HepG2 (cell line): ENCODE measurements around the gene NOL4L. TPM values are rescaled to one million over a fixed set of nuclear protein-coding genes. Genes with fewer than 3 reads are reported as not detected.
A peak's percentile ranks its signal among the peaks of the same experiment; 100 is the strongest.

Experiments used
- CEBPG ChIP-seq: IDR thresholded peaks from 2 replicates; pipeline ENCODE4 v1.6.1; 2016
- EP300 ChIP-seq, 3 experiments: sonication (generic) in 1 of 3; formaldehyde crosslinking in 1 of 3; IDR thresholded peaks; 2 replicates each; pipeline versions ENCODE4 v1.5.1 to v1.6.1; 2011 to 2020; ENCODE audit warnings: low read depth in 2 of 3, low read length in 2 of 3, borderline replicate concordance in 1 of 3, improper control_type of control experiment in 1 of 3, mild to moderate bottlenecking in 1 of 3, missing genetic modification reagents in 1 of 3, moderate library complexity in 1 of 3
- HNRNPH1 ChIP-seq: fragments of 200-400 bp; formaldehyde crosslinking; optimal IDR thresholded peaks from 2 replicates; pipeline ENCODE3; 2017; ENCODE audit warnings: mild to moderate bottlenecking, low read depth, low read length
- KAT2B ChIP-seq: fragments of 150-350 bp; IDR thresholded peaks from 2 replicates; pipeline ENCODE4 v1.6.1; 2014; ENCODE audit warnings: low read depth, low read length, borderline replicate concordance
- KAT8 ChIP-seq: IDR thresholded peaks from 2 replicates; pipeline ENCODE4 v1.6.1; 2016; ENCODE audit warnings: missing genetic modification reagents, missing compliant biosample characterization
- MIXL1 ChIP-seq: IDR thresholded peaks from 2 replicates; pipeline ENCODE4 v1.6.1; 2016
- POLR2A ChIP-seq, 2 experiments: IDR thresholded peaks; 2 replicates each; pipeline ENCODE4 v1.6.1; 2011; ENCODE audit warnings: low read depth in 2 of 2, low read length in 2 of 2, mild to moderate bottlenecking in 1 of 2, moderate library complexity in 1 of 2; ENCODE audit not compliant: insufficient read depth in 1 of 2
- RARA ChIP-seq: IDR thresholded peaks from 2 replicates; pipeline ENCODE4 v1.6.1; 2016; ENCODE audit warnings: missing genetic modification reagents, missing compliant biosample characterization
- SKI ChIP-seq: fragments of 450-650 bp; IDR thresholded peaks from one replicate; pipeline ENCODE4 v1.6.1; 2018; ENCODE audit warnings: mild to moderate bottlenecking; ENCODE audit not compliant: partially characterized antibody
- TEAD2 ChIP-seq: sonication (generic); formaldehyde crosslinking; IDR thresholded peaks from 2 replicates; pipeline ENCODE4 v1.9.0; 2021; ENCODE audit warnings: missing genetic modification reagents
- ZC3H13 ChIP-seq: sonication (generic); formaldehyde crosslinking; IDR thresholded peaks from 2 replicates; pipeline ENCODE4 v1.8.1; 2023; ENCODE audit warnings: mild to moderate bottlenecking, missing genetic modification reagents, moderate library complexity
- ZNF274 ChIP-seq: sonication (generic); formaldehyde crosslinking; IDR thresholded peaks from 2 replicates; pipeline ENCODE4 v1.5.1; 2020; ENCODE audit warnings: mild to moderate bottlenecking, missing genetic modification reagents
- ZNF460 ChIP-seq: sonication (generic); formaldehyde crosslinking; IDR thresholded peaks from 2 replicates; pipeline ENCODE4 v1.5.1; 2020; ENCODE audit warnings: missing genetic modification reagents, mild to moderate bottlenecking, borderline replicate concordance
- ZNF652 ChIP-seq: IDR thresholded peaks from 2 replicates; pipeline ENCODE4 v1.6.1; 2016; ENCODE audit warnings: low read depth, borderline replicate concordance
- ZSCAN30 ChIP-seq: sonication (generic); formaldehyde crosslinking; IDR thresholded peaks from 2 replicates; pipeline ENCODE4 v1.5.0; 2020; ENCODE audit warnings: mild to moderate bottlenecking, missing genetic modification reagents
- ZZZ3 ChIP-seq: sonication (generic); formaldehyde crosslinking; IDR thresholded peaks from 2 replicates; pipeline ENCODE4 v1.4.0; 2020; ENCODE audit warnings: missing genetic modification reagents, mild to moderate bottlenecking, borderline replicate concordance
- polyA plus RNA-seq, 8 experiments: library from polyadenylated mRNA; depleted of rRNA in 3 of 8; stranded (reverse) in 7 of 8; unstranded in 1 of 8; fragments of >200 nt; fragmentation: Illumina TruSeq in 4 of 8; extraction: Trizol in 4 of 8; gene quantifications; 2 replicates each; pipeline versions ENCODE4 v1.2.1 to v1.2.3, GENCODE V29; 2011 to 2016; ENCODE audit warnings: low read depth in 4 of 8, missing spikeins in 1 of 8, mixed read lengths in 1 of 8; ENCODE audit not compliant: insufficient read depth in 1 of 8
- total RNA-seq, 5 experiments: library from RNA; depleted of rRNA; stranded (reverse); fragments of >200 nt; fragmentation: Illumina TruSeq; extraction: Trizol; gene quantifications; 2 replicates each; pipeline ENCODE4 v1.2.3, GENCODE V29; 2016; ENCODE audit warnings: low read depth in 1 of 5
- TF ChIP-seq, protein P1 (sequence below): sonication (generic); formaldehyde crosslinking; IDR thresholded peaks from 2 replicates; pipeline ENCODE4 v1.4.0; 2020; ENCODE audit warnings: low read depth, missing genetic modification reagents
- TF ChIP-seq, protein P2 (sequence below), 2 experiments: sonication (generic) in 1 of 2; formaldehyde crosslinking in 1 of 2; IDR thresholded peaks; 2 replicates each; pipeline versions ENCODE4 v1.4.0 to v1.6.1; 2018 to 2020; ENCODE audit warnings: missing genetic modification reagents in 2 of 2, borderline replicate concordance in 1 of 2, low read depth in 1 of 2, mild to moderate bottlenecking in 1 of 2, missing biosample characterization in 1 of 2
- TF ChIP-seq, protein P3 (sequence below): sonication (generic); formaldehyde crosslinking; IDR thresholded peaks from 2 replicates; pipeline ENCODE4 v1.4.0; 2020; ENCODE audit warnings: missing genetic modification reagents

Gene NOL4L
- total and polyA plus RNA-seq, 2 of the 13 experiments (the other 11 are each of a cell fraction or from before 2014, with no cell fraction given) = 16.6 to 35.4 TPM

DNA sequence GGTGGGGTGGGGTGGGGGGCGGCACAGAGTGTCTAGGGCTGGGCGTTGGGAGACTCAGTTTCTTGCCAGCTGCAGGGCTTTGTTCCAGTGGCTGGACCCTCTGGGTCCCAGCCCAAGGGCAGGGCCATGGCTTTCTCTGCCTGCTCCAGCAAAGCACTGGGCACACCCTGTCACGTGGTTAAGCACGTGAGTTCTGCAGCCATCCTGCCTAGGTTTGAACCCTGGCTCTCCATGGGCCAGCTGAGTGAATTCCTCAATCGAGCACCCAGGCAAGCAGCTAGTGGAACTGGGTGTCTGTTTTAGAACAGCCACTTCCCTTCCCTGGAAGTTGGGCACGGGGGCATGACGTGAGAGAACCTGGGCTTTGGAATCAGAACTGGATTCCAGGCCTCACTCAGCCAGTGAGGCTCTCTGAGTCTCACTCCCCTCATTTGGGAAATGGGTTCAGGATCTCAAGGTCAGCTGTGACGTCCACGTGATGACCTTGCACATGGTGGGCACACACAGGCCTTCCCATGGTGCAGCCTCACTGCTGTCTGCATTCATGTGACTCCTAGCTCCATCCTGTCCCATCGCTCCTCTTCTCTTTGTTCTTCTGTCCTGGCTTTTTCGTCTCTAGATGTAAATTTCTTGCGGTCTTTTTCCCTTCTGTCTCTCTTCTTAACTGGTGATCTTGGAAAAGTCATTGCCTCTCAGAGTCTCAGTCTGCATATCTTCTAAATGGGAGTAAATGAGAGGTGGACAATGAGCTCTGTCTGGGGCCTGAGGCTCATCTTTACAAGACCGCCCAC, 45.9 kb downstream of the NOL4L start (continued):
- TF ChIP-seq, protein P1, sequence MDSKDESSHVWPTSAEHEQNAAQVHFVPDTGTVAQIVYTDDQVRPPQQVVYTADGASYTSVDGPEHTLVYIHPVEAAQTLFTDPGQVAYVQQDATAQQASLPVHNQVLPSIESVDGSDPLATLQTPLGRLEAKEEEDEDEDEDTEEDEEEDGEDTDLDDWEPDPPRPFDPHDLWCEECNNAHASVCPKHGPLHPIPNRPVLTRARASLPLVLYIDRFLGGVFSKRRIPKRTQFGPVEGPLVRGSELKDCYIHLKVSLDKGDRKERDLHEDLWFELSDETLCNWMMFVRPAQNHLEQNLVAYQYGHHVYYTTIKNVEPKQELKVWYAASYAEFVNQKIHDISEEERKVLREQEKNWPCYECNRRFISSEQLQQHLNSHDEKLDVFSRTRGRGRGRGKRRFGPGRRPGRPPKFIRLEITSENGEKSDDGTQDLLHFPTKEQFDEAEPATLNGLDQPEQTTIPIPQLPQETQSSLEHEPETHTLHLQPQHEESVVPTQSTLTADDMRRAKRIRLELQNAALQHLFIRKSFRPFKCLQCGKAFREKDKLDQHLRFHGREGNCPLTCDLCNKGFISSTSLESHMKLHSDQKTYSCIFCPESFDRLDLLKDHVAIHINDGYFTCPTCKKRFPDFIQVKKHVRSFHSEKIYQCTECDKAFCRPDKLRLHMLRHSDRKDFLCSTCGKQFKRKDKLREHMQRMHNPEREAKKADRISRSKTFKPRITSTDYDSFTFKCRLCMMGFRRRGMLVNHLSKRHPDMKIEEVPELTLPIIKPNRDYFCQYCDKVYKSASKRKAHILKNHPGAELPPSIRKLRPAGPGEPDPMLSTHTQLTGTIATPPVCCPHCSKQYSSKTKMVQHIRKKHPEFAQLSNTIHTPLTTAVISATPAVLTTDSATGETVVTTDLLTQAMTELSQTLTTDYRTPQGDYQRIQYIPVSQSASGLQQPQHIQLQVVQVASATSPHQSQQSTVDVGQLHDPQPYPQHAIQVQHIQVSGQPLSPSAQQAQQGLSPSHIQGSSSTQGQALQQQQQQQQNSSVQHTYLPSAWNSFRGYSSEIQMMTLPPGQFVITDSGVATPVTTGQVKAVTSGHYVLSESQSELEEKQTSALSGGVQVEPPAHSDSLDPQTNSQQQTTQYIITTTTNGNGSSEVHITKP (CRISPR knock-in tag) = 0 out of 2 replicates have a peak, but pooled peaks have one; percentile 15
- TF ChIP-seq SKI (no peak), KAT8 (CRISPR knock-in tag) (0 out of 2 replicates have a peak, but pooled peaks have one; percentile 39), ZNF274 (no peak), ZSCAN30 (CRISPR knock-in tag) (no peak), EP300 (IDR thresholded peaks at IDR 0.05; ENCODE audit: low read depth in 2 of 2, low read length in 2 of 2) (no peak; a peak in 1 of 4 replicates), EP300 (CRISPR knock-in tag; IDR thresholded peaks at IDR 0.05; ENCODE audit: borderline replicate concordance) (0 out of 2 replicates have a peak, but pooled peaks have one; percentile 50), ZNF460 (CRISPR knock-in tag) (no peak), ZZZ3 (CRISPR knock-in tag) (0 out of 2 replicates have a peak, but pooled peaks have one; percentile 35), CEBPG (CRISPR knock-in tag) (0 out of 2 replicates have a peak, but pooled peaks have one; percentile 12), POLR2A (IDR thresholded peaks at IDR 0.05; ENCODE audit: insufficient read depth in 1 of 2, low read depth in 2 of 2, low read length in 2 of 2) (no peak), HNRNPH1 (no peak), ZNF652 (CRISPR knock-in tag) (peak; percentile 35), RARA (CRISPR knock-in tag) (peak; percentile 77), KAT2B (no peak), ZC3H13 (CRISPR knock-in tag) (no peak; the same call in 1 of the 2 replicates), MIXL1 (CRISPR knock-in tag) (peak; percentile 64; the same call in 1 of the 2 replicates), TEAD2 (no peak)
- TF ChIP-seq, protein P2, sequence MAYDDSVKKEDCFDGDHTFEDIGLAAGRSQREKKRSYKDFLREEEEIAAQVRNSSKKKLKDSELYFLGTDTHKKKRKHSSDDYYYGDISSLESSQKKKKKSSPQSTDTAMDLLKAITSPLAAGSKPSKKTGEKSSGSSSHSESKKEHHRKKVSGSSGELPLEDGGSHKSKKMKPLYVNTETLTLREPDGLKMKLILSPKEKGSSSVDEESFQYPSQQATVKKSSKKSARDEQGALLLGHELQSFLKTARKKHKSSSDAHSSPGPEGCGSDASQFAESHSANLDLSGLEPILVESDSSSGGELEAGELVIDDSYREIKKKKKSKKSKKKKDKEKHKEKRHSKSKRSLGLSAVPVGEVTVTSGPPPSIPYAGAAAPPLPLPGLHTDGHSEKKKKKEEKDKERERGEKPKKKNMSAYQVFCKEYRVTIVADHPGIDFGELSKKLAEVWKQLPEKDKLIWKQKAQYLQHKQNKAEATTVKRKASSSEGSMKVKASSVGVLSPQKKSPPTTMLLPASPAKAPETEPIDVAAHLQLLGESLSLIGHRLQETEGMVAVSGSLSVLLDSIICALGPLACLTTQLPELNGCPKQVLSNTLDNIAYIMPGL (CRISPR knock-in tag; IDR thresholded peaks at IDR 0.05; ENCODE audit: borderline replicate concordance in 1 of 2, low read depth in 1 of 2) = 0 out of 4 replicates have a peak, but pooled peaks of 1 of the 2 experiments have one; percentile 35
- TF ChIP-seq, protein P3, sequence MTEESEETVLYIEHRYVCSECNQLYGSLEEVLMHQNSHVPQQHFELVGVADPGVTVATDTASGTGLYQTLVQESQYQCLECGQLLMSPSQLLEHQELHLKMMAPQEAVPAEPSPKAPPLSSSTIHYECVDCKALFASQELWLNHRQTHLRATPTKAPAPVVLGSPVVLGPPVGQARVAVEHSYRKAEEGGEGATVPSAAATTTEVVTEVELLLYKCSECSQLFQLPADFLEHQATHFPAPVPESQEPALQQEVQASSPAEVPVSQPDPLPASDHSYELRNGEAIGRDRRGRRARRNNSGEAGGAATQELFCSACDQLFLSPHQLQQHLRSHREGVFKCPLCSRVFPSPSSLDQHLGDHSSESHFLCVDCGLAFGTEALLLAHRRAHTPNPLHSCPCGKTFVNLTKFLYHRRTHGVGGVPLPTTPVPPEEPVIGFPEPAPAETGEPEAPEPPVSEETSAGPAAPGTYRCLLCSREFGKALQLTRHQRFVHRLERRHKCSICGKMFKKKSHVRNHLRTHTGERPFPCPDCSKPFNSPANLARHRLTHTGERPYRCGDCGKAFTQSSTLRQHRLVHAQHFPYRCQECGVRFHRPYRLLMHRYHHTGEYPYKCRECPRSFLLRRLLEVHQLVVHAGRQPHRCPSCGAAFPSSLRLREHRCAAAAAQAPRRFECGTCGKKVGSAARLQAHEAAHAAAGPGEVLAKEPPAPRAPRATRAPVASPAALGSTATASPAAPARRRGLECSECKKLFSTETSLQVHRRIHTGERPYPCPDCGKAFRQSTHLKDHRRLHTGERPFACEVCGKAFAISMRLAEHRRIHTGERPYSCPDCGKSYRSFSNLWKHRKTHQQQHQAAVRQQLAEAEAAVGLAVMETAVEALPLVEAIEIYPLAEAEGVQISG (CRISPR knock-in tag) = 0 out of 2 replicates have a peak, but pooled peaks have one; percentile 31
